SH-SY5Y (cell line): Measurements from ENCODE around the gene LGI1.

Experiments
- GATA2 ChIP-seq: IDR thresholded peaks from 2 replicates; pipeline ENCODE4 v1.6.1; 2011; ENCODE audit warnings: mild to moderate bottlenecking, low read depth, low read length
- GATA3 ChIP-seq: IDR thresholded peaks from 2 replicates; pipeline ENCODE4 v1.6.1; 2011; ENCODE audit warnings: low read depth, mild to moderate bottlenecking, low read length, moderate library complexity

- TF ChIP-seq GATA3 (no peak), GATA2 (no peak)
These were observed 37.8 kb upstream of the LGI1 start for GRCh38 chr10:93719901-93720300.
